Upper lobe of left lung (tissue), 6 donors: ENCODE data around the gene INO80C. TPM values are rescaled to one million over a fixed set of nuclear protein-coding genes. Genes with fewer than 3 reads are reported as not detected.

Experiments used
- ATAC-seq, 2 donors: fragments of 200-7000 bp; cut with Tn5 transposase; one replicate each; pipeline ENCODE4 v1.9.1; 2022; ENCODE audit warnings: mild to moderate bottlenecking in 2 of 2, moderate library complexity in 2 of 2; ENCODE audit not compliant: low FRiP score in 2 of 2
- DNase-seq, 2 donors: peaks; one replicate each; pipeline ENCODE4 v3.0.0-alpha.2; 2019 to 2020
- H3K27ac ChIP-seq, 4 donors: fragments of 200-600 bp; sonication (generic); one replicate each; pipeline ENCODE4 v1.5.1; 2016 to 2019
- H3K27me3 ChIP-seq, 4 donors: fragments of 200-600 bp; sonication (generic); one replicate each; pipeline ENCODE4 v1.5.1; 2017 to 2019
- H3K36me3 ChIP-seq, 4 donors: fragments of 200-600 bp; sonication (generic); one replicate each; pipeline ENCODE4 v1.5.1; 2016 to 2019
- H3K4me1 ChIP-seq, 4 donors: fragments of 200-600 bp; sonication (generic); one replicate each; pipeline ENCODE4 v1.5.1; 2018 to 2019
- H3K4me3 ChIP-seq, 4 donors: fragments of 200-600 bp; sonication (generic); one replicate each; pipeline ENCODE4 v1.5.1; 2017 to 2019; ENCODE audit warnings: mild to moderate bottlenecking in 2 of 4, moderate library complexity in 1 of 4
- H3K9me3 ChIP-seq, 4 donors: fragments of 200-600 bp; sonication (generic); one replicate each; pipeline ENCODE4 v1.5.1; 2018 to 2019
- EP300 ChIP-seq, 4 donors: sonication (generic); formaldehyde crosslinking; IDR thresholded peaks; one replicate each; pipeline ENCODE4 v1.5.1; 2017; ENCODE audit warnings: antibody characterized with exemption in 4 of 4, control low read depth in 2 of 4
- POLR2A ChIP-seq, 4 donors: fragments of 450-650 bp; IDR thresholded peaks; one replicate each; pipeline ENCODE4 v1.5.1; 2016 to 2017; ENCODE audit warnings: antibody characterized with exemption in 4 of 4, mild to moderate bottlenecking in 2 of 4
- POLR2AphosphoS5 ChIP-seq, 2 donors: sonication (generic); formaldehyde crosslinking; IDR thresholded peaks; one replicate each; pipeline ENCODE4 v1.5.1; 2017; ENCODE audit warnings: antibody characterized with exemption in 2 of 2
- WGBS, 2 donors: methylation state at CpG; one replicate each; pipeline ENCODE4 v1.1.5; 2017 to 2018; 5-methylcytosine and 5-hydroxymethylcytosine counted together
- total RNA-seq, 6 donors: library from RNA; depleted of rRNA in 4 of 6; stranded (reverse); fragments of >200 nt in 4 of 6; gene quantifications; one replicate each; pipeline versions ENCODE4 v1.1.0 to v1.2.1, GENCODE V29; 2016 to 2021
- TF ChIP-seq, protein P1 (sequence below), 6 experiments: fragments of 450-650 bp in 4 of 6; fragments of 200-600 bp in 2 of 6; sonication (generic) in 2 of 6; IDR thresholded peaks; one replicate each; pipeline ENCODE4 v1.5.1; 2016 to 2019; ENCODE audit warnings: antibody characterized with exemption in 6 of 6
- donor health status: DM: no; HTN: no; CAD: no; lungs with moderate emphysema.
- donor health status: DM: no; HTN: yes; CAD: no; lungs with severe emphysema.

INO80C gene
- total RNA-seq, 6 donors from 2014 or later: 8.7 to 87.0 (median 19.6) TPM

DNA sequence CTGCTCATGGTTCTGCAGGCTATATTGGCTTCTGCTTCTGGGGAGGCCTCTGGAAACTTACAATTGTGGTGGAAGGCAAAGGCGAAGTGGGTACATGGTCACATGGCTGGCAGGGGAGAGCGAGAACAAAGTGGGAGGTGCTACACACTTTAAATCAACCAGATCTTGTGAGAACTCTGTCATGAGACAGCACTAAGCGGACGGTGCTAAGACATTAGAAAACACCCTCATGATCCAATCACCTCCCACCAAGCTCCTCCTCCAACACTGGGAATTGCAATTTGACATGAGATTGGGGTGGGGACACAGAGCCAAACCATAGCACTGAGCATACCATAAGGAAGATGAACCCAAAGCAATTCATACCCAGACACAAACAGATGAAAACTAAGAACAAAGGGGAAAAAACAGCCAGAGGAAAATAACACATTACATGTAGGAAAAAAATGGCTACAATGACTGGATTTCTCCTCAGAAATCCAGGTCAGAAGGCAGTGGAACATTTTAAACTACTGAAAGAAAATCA lies 31.1 kb upstream of the INO80C start:
- Histone ChIP-seq H3K4me1 (peaks cover 11 to 29% (median 17%) of the 10 kb centered on the region in 4 donors), H3K9me3 (no peaks in the 10 kb centered on the region), H3K36me3 (no peaks in the 10 kb centered on the region), H3K4me3 (no peak overlapping the region), H3K27ac (no peak overlapping the region), H3K27me3 (no peaks in the 10 kb centered on the region)
- WGBS, 2 donors: 81 to 84% methylated on average over 4 of the region's 4 CpGs
- ATAC-seq: no peak
- DNase-seq: no peak
- TF ChIP-seq, protein P1, sequence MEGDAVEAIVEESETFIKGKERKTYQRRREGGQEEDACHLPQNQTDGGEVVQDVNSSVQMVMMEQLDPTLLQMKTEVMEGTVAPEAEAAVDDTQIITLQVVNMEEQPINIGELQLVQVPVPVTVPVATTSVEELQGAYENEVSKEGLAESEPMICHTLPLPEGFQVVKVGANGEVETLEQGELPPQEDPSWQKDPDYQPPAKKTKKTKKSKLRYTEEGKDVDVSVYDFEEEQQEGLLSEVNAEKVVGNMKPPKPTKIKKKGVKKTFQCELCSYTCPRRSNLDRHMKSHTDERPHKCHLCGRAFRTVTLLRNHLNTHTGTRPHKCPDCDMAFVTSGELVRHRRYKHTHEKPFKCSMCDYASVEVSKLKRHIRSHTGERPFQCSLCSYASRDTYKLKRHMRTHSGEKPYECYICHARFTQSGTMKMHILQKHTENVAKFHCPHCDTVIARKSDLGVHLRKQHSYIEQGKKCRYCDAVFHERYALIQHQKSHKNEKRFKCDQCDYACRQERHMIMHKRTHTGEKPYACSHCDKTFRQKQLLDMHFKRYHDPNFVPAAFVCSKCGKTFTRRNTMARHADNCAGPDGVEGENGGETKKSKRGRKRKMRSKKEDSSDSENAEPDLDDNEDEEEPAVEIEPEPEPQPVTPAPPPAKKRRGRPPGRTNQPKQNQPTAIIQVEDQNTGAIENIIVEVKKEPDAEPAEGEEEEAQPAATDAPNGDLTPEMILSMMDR (IDR thresholded peaks at IDR 0.05): no peak

DNA sequence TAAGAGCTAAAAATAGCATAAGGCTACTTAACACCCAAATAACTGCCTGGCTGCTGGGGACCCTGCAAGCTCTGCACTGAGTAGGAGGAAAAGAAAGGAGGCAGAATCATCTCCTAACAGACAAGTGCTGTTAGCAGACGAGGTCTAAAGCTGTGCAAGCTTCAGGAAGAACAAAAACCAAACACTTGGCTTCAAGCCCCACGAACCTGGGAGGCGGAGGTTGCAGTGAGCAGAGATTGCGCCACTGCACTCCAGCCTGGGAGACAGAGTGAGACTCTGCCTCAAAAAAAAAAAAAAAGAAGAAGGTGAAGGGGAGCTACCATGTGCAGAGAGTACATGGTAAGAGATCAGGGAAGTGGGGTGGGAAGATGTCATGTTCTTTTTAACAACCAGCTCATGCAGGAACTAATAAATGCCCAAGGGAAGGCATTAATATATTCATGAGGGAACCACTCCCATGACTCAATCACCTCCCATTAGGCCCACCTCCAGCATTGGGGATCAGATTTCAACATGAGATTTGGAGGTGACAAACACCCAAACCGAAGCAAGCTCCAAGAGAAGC lies 28.8 kb upstream of the INO80C start:
- Histone ChIP-seq H3K4me1 (peaks cover 11 to 34% (median 18%) of the 10 kb centered on the region in 4 donors), H3K27ac (peak overlapping the region in 1 of 4 donors; percentile 54), H3K9me3 (no peaks in the 10 kb centered on the region), H3K27me3 (no peaks in the 10 kb centered on the region), H3K4me3 (peak overlapping the region in 3 of 4 donors; percentile 13 to 33 (median 24)), H3K36me3 (no peaks in the 10 kb centered on the region)
- ATAC-seq (peak; percentile 55 to 64), DNase-seq (peak in 1 of 2 donors; percentile 54)
- 10 to 11% methylated on average over 5 of the region's 5 CpGs for WGBS, 2 donors
- TF ChIP-seq EP300 (IDR thresholded peaks at IDR 0.05): no peak
- TF ChIP-seq, protein P1 (IDR thresholded peaks at IDR 0.05): no peak
- no peak for TF ChIP-seq POLR2A (IDR thresholded peaks at IDR 0.05)
- TF ChIP-seq POLR2AphosphoS5 (IDR thresholded peaks at IDR 0.05): no peak

DNA sequence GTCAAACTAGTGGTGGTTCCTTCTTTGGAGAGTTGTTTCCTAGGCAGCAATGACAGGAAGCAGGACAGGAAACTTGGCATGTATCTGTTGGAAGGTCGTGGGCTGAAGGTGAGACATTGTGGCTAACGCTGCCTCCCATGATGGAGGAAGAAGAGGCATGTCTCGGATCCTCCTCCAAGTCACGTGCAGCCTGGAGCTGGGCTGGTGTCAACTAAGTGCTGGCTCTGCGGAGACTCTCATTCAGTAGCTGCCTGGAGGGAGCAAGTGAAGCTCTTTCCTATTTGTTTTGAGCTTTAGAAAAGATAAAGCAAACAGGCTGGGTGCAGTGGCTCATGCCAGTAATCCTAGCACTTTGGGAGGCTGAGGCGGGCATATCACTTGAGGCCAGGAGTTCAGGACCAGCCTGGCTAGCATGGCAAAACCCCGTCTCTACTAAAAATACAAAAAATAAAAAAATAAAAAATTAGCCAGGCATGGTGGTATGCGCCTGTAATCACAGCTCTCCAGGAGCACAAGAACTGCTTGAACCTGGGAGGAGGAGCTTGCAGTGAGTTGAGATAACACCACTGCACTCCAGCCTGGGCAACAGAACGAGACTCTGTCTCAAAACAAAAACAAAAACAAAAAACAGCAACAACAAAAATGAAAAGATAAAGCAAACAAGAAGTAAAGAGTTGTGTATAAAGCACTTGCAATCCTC lies 28.2 kb upstream of the INO80C start:
- ATAC-seq: peak; percentile 50 to 51
- TF ChIP-seq POLR2A (IDR thresholded peaks at IDR 0.05) (no peak), EP300 (IDR thresholded peaks at IDR 0.05) (no peak), POLR2AphosphoS5 (IDR thresholded peaks at IDR 0.05) (no peak)
- TF ChIP-seq, protein P1 (IDR thresholded peaks at IDR 0.05): no peak
- Histone ChIP-seq H3K9me3 (no peaks in the 10 kb centered on the region), H3K27ac (peak overlapping the region in 2 of 4 donors; percentile 25 to 54), H3K36me3 (no peaks in the 10 kb centered on the region), H3K27me3 (no peaks in the 10 kb centered on the region), H3K4me3 (peak overlapping the region in 3 of 4 donors; percentile 13 to 33 (median 24)), H3K4me1 (peaks cover 11 to 34% (median 18%) of the 10 kb centered on the region in 4 donors)
- DNase-seq: peak in 1 of 2 donors; percentile 45
- WGBS, 2 donors: 18 to 21% methylated on average over 9 of the region's 9 CpGs

DNA sequence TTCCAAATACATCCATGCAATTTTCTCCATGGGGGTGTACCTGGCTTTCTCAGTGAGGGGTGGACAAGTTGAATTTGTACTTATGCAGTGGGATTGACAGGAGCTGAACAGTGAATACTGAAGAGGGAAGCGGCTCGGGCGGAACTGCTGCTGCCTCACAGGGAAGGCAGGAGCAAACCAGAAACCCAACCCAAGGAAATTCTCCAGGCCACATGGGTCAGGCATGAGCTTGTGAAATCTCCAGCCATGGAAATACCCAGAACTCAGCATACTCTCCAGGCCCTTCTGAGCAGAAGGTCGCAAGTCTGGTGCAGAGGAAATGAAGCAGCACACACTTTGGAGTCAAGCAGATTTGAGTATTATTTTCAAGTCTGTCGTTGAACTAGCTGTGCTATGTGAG lies 26.5 kb upstream of the INO80C start:
- Histone ChIP-seq H3K4me3 (no peak overlapping the region), H3K27ac (peak overlapping the region in 1 of 4 donors; percentile 1), H3K36me3 (no peaks in the 10 kb centered on the region), H3K4me1 (peaks cover 11 to 34% (median 18%) of the 10 kb centered on the region in 4 donors), H3K27me3 (no peaks in the 10 kb centered on the region), H3K9me3 (no peaks in the 10 kb centered on the region)
- DNase-seq: peak in 1 of 2 donors; percentile 58
- TF ChIP-seq POLR2A (IDR thresholded peaks at IDR 0.05): no peak
- no peak for TF ChIP-seq EP300 (IDR thresholded peaks at IDR 0.05)
- TF ChIP-seq, protein P1 (IDR thresholded peaks at IDR 0.05): no peak
- TF ChIP-seq POLR2AphosphoS5 (IDR thresholded peaks at IDR 0.05): no peak
- 63 to 78% methylated on average over 3 to 5 of the region's 5 CpGs for WGBS, 2 donors
- ATAC-seq: peak; percentile 20 to 64
